Osteocyte (in vitro differentiated cells): Measurements from ENCODE around the gene HSD17B2. TPM values are rescaled to one million over a fixed set of nuclear protein-coding genes. Genes with fewer than 3 reads are reported as not detected.
"Not testable (repeated sequence)": the region's sequence is repeated elsewhere in the genome, so short reads cannot be mapped to it uniquely, and the experiment has no call there.

ENCODE experiments used
- DNase-seq: peaks from one replicate; pipeline ENCODE4 v3.0.0; 2021; ENCODE audit warnings: mixed read lengths; ENCODE audit not compliant: unreplicated experiment; ENCODE audit errors: extremely low spot score
- H3K27ac Mint-ChIP-seq: one replicate; pipeline ENCODE4 v1.8.0; 2021; ENCODE audit warnings: mild to moderate bottlenecking, mixed read lengths; ENCODE audit not compliant: unreplicated experiment
- H3K27me3 Mint-ChIP-seq: one replicate; pipeline ENCODE4 v1.8.0; 2021; ENCODE audit warnings: mixed read lengths; ENCODE audit not compliant: unreplicated experiment
- H3K36me3 Mint-ChIP-seq: one replicate; pipeline ENCODE4 v1.8.0; 2021; ENCODE audit warnings: mixed read lengths; ENCODE audit not compliant: unreplicated experiment
- H3K4me1 Mint-ChIP-seq: one replicate; pipeline ENCODE4 v1.8.0; 2021; ENCODE audit warnings: mixed read lengths; ENCODE audit not compliant: unreplicated experiment
- H3K4me3 Mint-ChIP-seq: one replicate; pipeline ENCODE4 v1.8.0; 2021; ENCODE audit warnings: mild to moderate bottlenecking, moderate library complexity, mixed read lengths; ENCODE audit not compliant: unreplicated experiment
- H3K9me3 Mint-ChIP-seq: one replicate; pipeline ENCODE4 v1.8.0; 2021; ENCODE audit warnings: mixed read lengths; ENCODE audit not compliant: unreplicated experiment
- CTCF ChIP-seq: fragments of 200-600 bp; sonication (generic); IDR thresholded peaks from 2 replicates; pipeline ENCODE4 v1.5.0; 2021; ENCODE audit warnings: antibody characterized with exemption, mild to moderate bottlenecking, moderate library complexity
- total RNA-seq: library from RNA; stranded (reverse); gene quantifications from 2 replicates; pipeline ENCODE4 v1.2.1, GENCODE V29; 2021

The HSD17B2 gene
- total RNA-seq, 1 donor from 2014 or later: 0.40 TPM

GRCh38 chr16:82005027-82005830 is 29.8 kb upstream of the HSD17B2 start:
- DNase-seq: no peak
- no peak overlapping the region for H3K27ac Mint-ChIP-seq

GRCh38 chr16:82006036-82006435 is 29.0 kb upstream of the HSD17B2 start:
- Mint-ChIP-seq H3K27me3 (peaks cover 18% of the 10 kb centered on the region), H3K9me3 (peaks cover 9% of the 10 kb centered on the region), H3K4me3 (no peak overlapping the region), H3K36me3 (no peaks in the 10 kb centered on the region), H3K27ac (no peak overlapping the region), H3K4me1 (no peaks in the 10 kb centered on the region)
- TF ChIP-seq CTCF: no peak
- no peak for DNase-seq

More at GRCh38 chr16:82005027-82005830, 29.8 kb upstream of the HSD17B2 start:
- no peaks in the 10 kb centered on the region for H3K4me1 Mint-ChIP-seq
- H3K4me3 Mint-ChIP-seq: no peak overlapping the region
- peaks cover 9% of the 10 kb centered on the region for H3K9me3 Mint-ChIP-seq
- no peaks in the 10 kb centered on the region for H3K36me3 Mint-ChIP-seq
- TF ChIP-seq CTCF: no peak
- H3K27me3 Mint-ChIP-seq: peaks cover 18% of the 10 kb centered on the region

GRCh38 chr16:82007189-82007588 is 27.9 kb upstream of the HSD17B2 start:
- Mint-ChIP-seq H3K27ac (no peak overlapping the region), H3K27me3 (peaks cover 15% of the 10 kb centered on the region), H3K9me3 (peaks cover 9% of the 10 kb centered on the region), H3K4me1 (no peaks in the 10 kb centered on the region), H3K36me3 (no peaks in the 10 kb centered on the region), H3K4me3 (no peak overlapping the region)
- TF ChIP-seq CTCF: no peak
- DNase-seq: no peak

- H3K4me1 Mint-ChIP-seq: no peaks in the 10 kb centered on the region
- no peak for TF ChIP-seq CTCF
- no peaks in the 10 kb centered on the region for H3K36me3 Mint-ChIP-seq
- peak; percentile 36 for DNase-seq
- H3K27ac Mint-ChIP-seq: no peak overlapping the region
- peaks cover 9% of the 10 kb centered on the region for H3K9me3 Mint-ChIP-seq
- no peak overlapping the region for H3K4me3 Mint-ChIP-seq
- peaks cover 5% of the 10 kb centered on the region for H3K27me3 Mint-ChIP-seq
Observed at GRCh38 chr16:82008957-82009592, 26.0 kb upstream of the HSD17B2 start.

GRCh38 chr16:82009789-82010188 is 25.3 kb upstream of the HSD17B2 start:
- not testable (repeated sequence) for H3K4me3 Mint-ChIP-seq, H3K9me3 Mint-ChIP-seq, H3K36me3 Mint-ChIP-seq, H3K27ac Mint-ChIP-seq, H3K27me3 Mint-ChIP-seq, H3K4me1 Mint-ChIP-seq
- peak; percentile 21 for DNase-seq
